GM12801 (cell line): ENCODE results near the gene SPANXD.
"Not testable (repeated sequence)": the region's sequence is repeated elsewhere in the genome, so short reads cannot be mapped to it uniquely, and the experiment has no call there.

Experiments
- CTCF ChIP-seq: IDR thresholded peaks from one replicate; pipeline ENCODE4 v1.5.1; 2011; ENCODE audit warnings: control low read depth; ENCODE audit not compliant: insufficient read length; ENCODE audit errors: extremely low read depth

Gene SPANXD

DNA sequence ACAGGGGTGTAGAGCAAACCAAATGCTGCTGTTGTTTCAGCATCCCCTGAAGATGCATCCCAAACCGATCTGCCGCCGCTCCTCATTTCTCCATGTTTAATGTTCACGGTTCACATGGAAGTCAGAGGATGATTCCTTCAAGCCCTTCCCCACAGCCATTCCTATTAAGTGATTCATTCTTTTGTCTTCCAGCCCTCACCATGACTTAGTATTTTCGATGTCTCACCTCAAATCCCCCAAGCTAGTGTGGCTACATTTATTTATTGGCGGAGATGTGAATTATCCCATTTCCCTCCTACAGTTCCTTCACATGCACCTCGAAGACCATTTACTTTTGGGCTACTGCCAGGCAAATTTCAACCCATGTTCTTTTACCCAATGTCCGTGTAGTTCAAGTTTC, at the start of gene SPANXD:
Gene SPANXD (minus strand): TSS at position 101 of the 400 bp plus-strand sequence. CDS start 334 bp downstream, outside the sequence.
- not testable (repeated sequence) for TF ChIP-seq CTCF

GRCh38 chrX:141742666-141743065, 44.1 kb upstream of the SPANXD start:
- no peak for TF ChIP-seq CTCF

DNA sequence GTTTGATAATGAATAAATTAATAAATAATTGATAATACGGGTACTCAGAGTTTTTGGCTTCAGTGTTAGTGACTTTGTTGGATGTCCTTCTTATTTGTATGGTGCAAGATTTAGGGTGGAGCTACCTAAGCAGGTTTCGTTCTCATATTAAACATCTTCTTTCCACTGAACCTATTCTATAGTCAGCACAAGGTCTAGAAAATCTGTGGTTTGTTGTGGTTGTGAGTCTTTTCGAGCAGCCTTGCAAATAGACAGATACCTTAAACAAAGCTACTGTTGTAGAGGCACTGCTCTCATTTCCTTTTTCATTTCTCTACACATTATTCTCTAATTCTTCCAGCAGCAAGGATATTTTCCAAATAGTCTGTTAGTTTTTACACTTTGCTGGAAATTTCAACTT, 38.1 kb upstream of the SPANXD start:
- no peak for TF ChIP-seq CTCF

DNA sequence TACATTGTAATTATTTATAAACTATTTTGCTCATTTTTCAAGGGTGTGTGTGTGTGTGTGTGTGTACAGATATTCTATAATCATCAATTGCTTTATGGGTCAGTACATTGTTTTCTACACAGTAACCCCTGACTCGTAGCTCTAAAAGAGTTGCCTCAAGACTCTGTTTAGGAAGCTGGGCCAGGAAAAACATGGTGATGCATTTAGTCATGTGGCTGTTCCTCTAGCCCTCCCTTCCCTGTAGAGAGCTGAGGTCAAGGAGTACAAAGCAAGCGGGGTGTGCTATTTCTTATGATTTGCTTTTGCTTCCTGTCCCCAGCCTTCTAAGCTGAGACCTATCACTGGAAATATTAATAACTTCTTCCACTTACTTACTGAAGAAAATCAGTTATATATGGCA, 34.8 kb upstream of the SPANXD start:
- no peak for TF ChIP-seq CTCF

DNA sequence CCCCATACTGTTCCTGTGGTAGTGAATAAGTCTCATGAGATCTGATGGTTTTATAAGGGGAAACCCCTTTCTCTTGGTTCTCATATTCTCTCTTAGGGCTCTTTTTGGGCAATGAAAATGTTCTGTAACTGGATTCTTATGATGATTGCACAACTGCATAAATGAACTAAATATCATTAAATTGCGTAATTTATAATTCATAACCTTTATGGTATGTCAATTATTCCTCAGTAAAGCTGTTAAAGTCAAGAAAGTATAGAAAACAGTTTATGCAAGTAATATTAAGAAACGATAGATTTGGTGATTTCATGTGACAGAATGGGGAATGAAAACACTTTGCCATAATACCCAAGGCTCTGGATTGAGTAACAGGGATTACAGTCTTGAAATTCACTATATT, 33.5 kb upstream of the SPANXD start:
- TF ChIP-seq CTCF, result no peak

- TF ChIP-seq CTCF, result no peak
Observed at GRCh38 chrX:141724186-141724585, 25.6 kb upstream of the SPANXD start.

DNA sequence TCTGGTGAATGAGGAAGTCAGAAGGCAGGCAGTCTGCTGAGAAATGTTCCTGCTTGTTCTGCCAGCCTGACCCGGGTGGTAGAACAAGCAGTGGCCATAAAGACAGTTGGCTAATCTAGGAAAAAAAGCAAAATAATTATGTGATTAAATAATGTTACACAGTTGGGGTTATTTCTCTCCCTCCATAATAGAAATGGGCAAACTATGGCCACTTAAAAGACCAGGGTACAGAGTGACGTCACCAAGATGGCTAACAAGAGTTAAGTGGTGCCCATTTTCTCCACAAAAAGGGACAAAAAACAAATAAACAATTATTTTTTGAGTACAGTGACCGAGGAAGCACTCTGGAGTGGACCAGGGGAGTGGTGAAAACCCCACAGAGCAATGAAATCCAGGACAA, 16.1 kb upstream of the SPANXD start:
- TF ChIP-seq CTCF, result no peak

DNA sequence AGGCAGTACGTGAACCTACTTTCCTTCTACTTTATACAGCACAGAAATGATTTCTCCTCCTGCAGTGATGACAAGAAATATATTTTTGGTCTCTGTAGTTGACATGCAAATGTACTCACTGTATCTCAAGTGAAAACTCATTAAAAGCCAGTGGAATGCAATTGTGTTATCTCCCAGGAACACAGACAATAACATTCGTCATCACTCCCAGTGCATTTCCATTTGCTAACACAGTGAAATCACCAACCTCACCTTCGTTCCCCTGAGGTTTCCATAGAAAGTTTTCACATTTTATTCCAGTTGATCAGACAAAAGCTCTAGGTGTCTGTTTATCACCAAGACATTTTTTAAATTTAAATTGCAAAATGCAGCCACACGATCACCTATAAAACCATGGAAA, 2.5 kb upstream of the SPANXD start:
- no peak for TF ChIP-seq CTCF
